ENCODE results near the gene DPF3. TPM values are rescaled to one million over a fixed set of nuclear protein-coding genes. Genes with fewer than 3 reads are reported as not detected.

The DPF3 gene
- total RNA-seq, 1 experiment from 2014 or later, result 0.79 TPM

- no peaks in the 10 kb centered on the region for H3K27me3 ChIP-seq
- H3K4me3 ChIP-seq, result no peak overlapping the region
- no peak overlapping the region for H3K27ac ChIP-seq
- no peaks in the 10 kb centered on the region for H3K36me3 ChIP-seq
- no peaks in the 10 kb centered on the region for H3K4me1 ChIP-seq
- no peak for DNase-seq
- H3K9me3 ChIP-seq (replicated peaks), result no peaks in the 10 kb centered on the region
These were observed 317.6 kb downstream of the DPF3 start for GRCh38 chr14:72576258-72576657.

GRCh38 chr14:72574715-72575114 is 319.2 kb downstream of the DPF3 start:
- Histone ChIP-seq H3K36me3 (no peaks in the 10 kb centered on the region), H3K9me3 (replicated peaks) (no peaks in the 10 kb centered on the region), H3K4me1 (no peaks in the 10 kb centered on the region), H3K27ac (no peak overlapping the region), H3K27me3 (no peaks in the 10 kb centered on the region), H3K4me3 (no peak overlapping the region)
- DNase-seq, result no peak

- no peak for DNase-seq
- Histone ChIP-seq H3K4me3 (no peak overlapping the region), H3K9me3 (replicated peaks) (no peaks in the 10 kb centered on the region), H3K36me3 (no peaks in the 10 kb centered on the region), H3K27ac (no peak overlapping the region), H3K4me1 (no peaks in the 10 kb centered on the region), H3K27me3 (no peaks in the 10 kb centered on the region)
These were observed 320.0 kb downstream of the DPF3 start for GRCh38 chr14:72573725-72574417.

Other genes with a start within 250 kb of the DPF3 start
- 16.1 and 17.0 TPM in 2 replicates for gene DCAF4, start 32.4 kb upstream of the DPF3 start, total RNA-seq (2014; rRNA removed; shearing (Covaris generic))
- 6.2 and 7.8 TPM in 2 replicates for gene ZFYVE1, start 133.0 kb upstream of the DPF3 start, total RNA-seq (2014; rRNA removed; shearing (Covaris generic))
- gene RBM25, start 164.4 kb upstream of the DPF3 start, total RNA-seq (2014; rRNA removed; shearing (Covaris generic)), result 52.4 and 59.0 TPM in 2 replicates
- 21.8 and 25.7 TPM in 2 replicates for gene PSEN1, start 242.4 kb upstream of the DPF3 start, total RNA-seq (2014; rRNA removed; shearing (Covaris generic))

Data from SJCRH30 (cell line).